Anterior cingulate cortex (tissue), 58 donors: ENCODE results near the gene PTCSC3.
"Not testable (repeated sequence)": the region's sequence is repeated elsewhere in the genome, so short reads cannot be mapped to it uniquely, and the experiment has no call there.

ENCODE experiments used
- DNase-seq, 58 donors: peaks; one replicate each; lab custom pipeline; 2025; lab: John Stamatoyannopoulos, UW

The PTCSC3 gene

DNA sequence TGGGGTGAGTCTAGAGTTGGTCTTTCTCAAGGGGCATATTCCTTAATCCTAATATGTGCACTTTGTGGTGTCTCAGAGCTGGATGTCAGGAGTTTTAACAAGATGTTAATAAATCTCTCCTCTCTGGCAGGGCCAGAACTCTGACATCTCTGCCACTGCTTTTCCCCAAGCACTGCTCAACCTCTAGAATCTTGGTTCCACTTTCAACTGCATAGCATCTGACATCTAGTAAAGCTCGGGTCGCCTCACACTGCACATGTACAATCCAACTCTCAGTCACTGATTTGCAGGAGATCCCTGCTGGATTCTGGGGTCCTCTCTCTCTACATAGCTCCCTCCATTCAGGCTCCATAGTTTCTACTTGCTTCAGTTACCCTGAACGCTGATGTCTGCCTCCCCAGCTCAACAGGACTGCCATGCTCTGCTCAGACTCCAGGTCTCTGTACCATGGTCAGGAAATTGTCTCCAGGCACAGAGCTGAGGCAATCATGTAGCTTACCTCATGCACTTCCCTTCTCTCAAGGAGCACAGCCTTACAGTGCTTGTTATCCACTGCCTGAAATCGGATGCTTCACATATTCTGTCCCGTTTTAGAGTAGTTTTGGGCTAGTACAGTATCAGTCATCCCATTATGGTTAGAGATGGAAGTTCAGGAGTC, 1.6 kb downstream of the PTCSC3 start:
- DNase-seq, result no peak

GRCh38 chr14:36173161-36173560, 3.4 kb downstream of the PTCSC3 start:
- no peak for DNase-seq

GRCh38 chr14:36171607-36172006, 4.9 kb downstream of the PTCSC3 start:
- DNase-seq, result no peak

DNA sequence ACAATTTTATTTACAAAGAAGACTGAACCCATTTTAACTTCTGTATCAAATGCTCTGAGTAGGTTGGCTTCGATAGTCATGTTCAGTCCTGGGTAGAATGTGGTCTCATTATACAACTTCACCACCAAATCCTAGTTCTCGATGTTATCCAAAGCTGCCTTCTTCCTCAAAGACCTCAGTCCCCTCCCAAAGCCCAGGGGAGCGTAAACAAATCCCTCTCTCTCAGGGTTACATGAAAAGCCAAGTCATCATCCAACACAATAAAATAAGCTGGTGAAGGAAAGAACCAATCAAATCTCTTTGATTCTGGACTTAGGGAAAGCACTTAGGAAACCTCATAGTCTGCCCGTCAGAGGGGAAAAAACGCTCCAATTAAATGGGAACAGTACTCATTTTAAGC, 9.1 kb downstream of the PTCSC3 start:
- no peak for DNase-seq

GRCh38 chr14:36163451-36163850, 13.1 kb downstream of the PTCSC3 start:
- no peak for DNase-seq

DNA sequence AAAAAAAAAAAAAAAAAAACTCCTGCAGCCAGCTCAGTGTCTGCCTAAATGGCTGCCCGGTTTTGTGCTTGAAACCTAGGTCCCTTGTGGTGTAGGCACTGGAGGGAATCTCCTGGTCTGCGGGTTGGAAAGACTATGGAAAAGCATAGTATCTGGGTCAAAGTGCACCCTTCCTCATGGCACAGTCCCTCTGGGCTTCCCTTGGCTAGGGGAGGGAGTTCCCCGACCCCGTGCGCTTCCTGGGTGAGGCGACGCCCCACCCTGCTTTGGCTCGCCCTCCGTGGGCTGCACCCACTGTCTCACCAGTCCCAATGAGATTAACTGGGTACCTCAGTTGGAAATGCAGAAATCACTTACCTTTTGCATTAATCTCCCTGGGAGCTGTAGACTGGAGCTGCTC, 14.3 kb downstream of the PTCSC3 start:
- DNase-seq, result no peak

DNA sequence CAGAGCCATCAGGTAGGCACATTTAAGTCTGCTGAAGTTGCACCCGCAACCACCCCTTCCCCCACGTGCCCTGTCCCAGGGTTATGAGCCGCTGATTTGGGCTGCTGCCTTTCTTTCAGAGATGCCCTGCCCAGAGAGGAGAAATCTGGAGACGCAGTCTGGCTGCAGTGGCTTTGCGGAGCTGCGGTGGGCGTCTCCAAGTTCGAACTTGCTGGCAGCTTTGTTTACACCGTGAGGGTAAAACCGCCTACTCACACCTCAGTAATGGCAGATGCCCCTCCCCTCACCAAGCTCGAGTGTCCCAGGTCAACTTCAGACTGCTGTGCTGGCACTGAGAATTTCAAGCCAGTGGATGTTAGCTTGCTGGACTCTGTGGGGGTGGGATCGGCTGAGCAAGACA, 14.7 kb downstream of the PTCSC3 start:
- no peak for DNase-seq

- DNase-seq, result no peak
Observed at GRCh38 chr14:36151335-36151734, 25.2 kb downstream of the PTCSC3 start.

GRCh38 chr14:36134038-36134437, 42.5 kb downstream of the PTCSC3 start:
- DNase-seq, result no peak

GRCh38 chr14:36132826-36133225, 43.7 kb downstream of the PTCSC3 start:
- DNase-seq, result no peak

- DNase-seq, result no peak
Observed at GRCh38 chr14:36130186-36130585, 46.3 kb downstream of the PTCSC3 start.

- DNase-seq, result no peak
Observed at GRCh38 chr14:36129181-36129580, 47.3 kb downstream of the PTCSC3 start.

GRCh38 chr14:36113341-36113740, 63.2 kb downstream of the PTCSC3 start:
- DNase-seq, result no peak

- DNase-seq, result no peak
Observed at GRCh38 chr14:36111822-36112583, 64.5 kb downstream of the PTCSC3 start.

DNA sequence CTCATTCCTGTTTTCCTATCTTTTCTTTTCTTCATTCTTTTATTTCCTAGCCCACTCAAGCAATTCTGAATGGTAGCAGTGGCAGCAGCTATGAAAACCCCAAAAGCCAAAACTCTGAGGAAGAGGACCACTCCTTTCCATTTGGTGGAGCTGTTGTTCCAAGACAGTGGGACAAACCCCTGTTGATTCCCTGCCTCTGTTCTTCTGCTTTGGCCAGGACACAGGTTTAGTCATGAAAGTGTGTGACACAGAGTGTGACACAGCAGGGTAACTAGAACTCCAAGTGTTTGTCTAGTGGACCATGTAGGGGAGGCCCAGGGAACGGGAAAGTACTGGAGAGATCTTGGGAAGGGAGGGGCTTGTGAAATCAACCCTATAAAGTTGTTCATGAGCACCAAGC, 71.1 kb downstream of the PTCSC3 start:
- DNase-seq, result peak in 3 of 58 donors; percentile 4 to 38 (median 35)

DNA sequence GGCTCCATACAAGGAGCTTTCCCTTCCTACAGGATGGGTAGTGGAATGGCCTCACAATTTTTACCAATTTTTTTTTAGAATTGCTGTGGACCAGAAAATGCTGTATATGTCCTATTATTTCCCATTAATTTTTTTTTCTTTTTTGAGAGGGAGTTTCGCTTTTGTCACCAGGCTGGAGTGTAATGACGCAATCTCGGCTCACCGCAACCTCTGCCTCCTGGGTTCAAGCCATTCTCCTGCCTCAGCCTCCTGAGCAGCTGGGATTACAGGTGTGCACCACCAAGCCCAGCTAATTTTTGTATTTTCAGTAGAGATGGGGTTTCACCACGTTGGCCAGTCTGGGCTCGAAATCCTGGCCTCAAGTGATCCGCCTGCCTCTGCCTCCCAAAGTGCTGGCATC, 72.3 kb downstream of the PTCSC3 start:
- DNase-seq, result not testable (repeated sequence)

- DNase-seq, result no peak
Observed at GRCh38 chr14:36099619-36100018, 76.9 kb downstream of the PTCSC3 start.

DNA sequence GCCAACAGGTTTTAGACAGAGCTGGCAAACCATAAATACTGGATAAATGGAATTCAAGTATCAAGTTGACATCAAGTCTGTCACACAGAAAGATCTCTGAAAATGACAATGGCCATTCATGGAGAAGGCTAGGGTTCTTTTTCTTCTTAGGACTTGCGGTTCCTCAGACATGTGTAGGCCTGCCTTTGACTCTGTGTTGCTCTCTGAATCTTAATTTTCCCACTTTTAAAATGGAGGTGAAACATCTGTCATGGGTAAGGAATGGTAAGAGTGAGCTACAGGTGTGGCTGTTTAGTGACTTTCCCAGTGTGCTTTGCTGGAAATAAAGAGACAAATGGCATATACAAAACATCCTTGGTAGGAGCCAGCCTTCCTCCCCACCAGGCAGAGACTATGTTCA, 79.2 kb downstream of the PTCSC3 start:
- DNase-seq, result no peak

DNA sequence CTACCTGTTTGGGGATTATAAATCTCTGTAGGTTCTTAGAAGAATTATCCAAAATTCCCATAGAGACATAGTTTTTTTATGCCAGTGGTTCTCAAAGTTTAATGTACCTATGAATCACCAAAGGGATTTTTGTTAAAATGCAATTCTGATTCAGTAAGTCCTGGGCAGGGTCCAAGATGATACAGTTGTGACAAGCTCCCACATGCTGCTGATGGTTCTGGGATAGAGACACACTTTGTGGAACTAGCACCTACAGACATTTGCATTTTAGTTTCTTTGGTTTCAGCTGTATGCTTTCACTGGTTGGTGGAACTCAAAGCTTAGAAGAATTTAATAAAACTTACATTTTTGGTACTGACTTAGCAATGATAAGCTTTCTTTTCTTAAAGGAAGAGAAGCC, 80.4 kb downstream of the PTCSC3 start:
- peak in 1 of 58 donors; percentile 1 for DNase-seq

- DNase-seq, result peak in 1 of 58 donors; percentile 4
Observed at GRCh38 chr14:36094963-36095362, 81.6 kb downstream of the PTCSC3 start.

DNA sequence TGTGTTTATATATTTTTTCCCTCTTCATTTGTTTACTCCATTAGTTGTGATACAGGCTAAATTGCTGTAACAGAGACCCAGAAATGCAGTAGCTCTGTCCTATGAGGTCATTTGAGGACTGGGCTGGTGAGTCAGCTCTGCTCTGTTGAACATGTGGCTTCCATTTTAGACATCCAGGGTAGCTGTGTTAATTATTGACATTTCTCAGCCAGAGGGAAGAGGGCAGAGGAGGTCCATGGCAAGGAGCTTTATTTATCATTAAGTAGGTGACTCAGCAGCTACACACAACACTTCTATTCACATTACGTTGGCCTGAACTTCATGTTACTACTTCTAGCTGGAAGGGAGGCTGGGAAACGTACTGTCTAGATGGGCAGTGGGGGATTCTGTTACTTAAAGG, 85.4 kb downstream of the PTCSC3 start:
- DNase-seq, result peak in 2 of 58 donors; percentile 21 to 22

- DNase-seq, result no peak
Observed at GRCh38 chr14:36087411-36087810, 89.1 kb downstream of the PTCSC3 start.
